Ovary (tissue), 9 donors: Measurements from ENCODE around the gene CRB1. TPM values are rescaled to one million over a fixed set of nuclear protein-coding genes. Genes with fewer than 3 reads are reported as not detected.
A peak's percentile ranks its signal among the peaks of the same experiment; 100 is the strongest.

Experiments
- DNase-seq, 5 donors: peaks; one replicate each; pipeline ENCODE4 v3.0.0-alpha.2; 2019 to 2020
- H3K27ac ChIP-seq, 2 donors: fragments of 200-600 bp; one replicate each; pipeline versions ENCODE4 v1.5.1 to v1.8.0; 2019 to 2022
- H3K27me3 ChIP-seq: fragments of 200-600 bp; one replicate; pipeline ENCODE4 v1.8.0; 2022
- H3K36me3 ChIP-seq: fragments of 200-600 bp; sonication (generic); one replicate; pipeline ENCODE4 v1.5.1; 2019
- H3K4me1 ChIP-seq: one replicate; pipeline ENCODE4 v1.8.1; 2013; ENCODE audit warnings: mild to moderate bottlenecking, moderate library complexity; ENCODE audit not compliant: insufficient read depth
- H3K4me3 ChIP-seq: fragments of 200-600 bp; sonication (generic); one replicate; pipeline ENCODE4 v1.5.1; 2017
- H3K9me3 ChIP-seq, 2 donors: fragments of 200-600 bp in 1 of 2; sonication (generic) in 1 of 2; one replicate each; pipeline versions ENCODE4 v1.5.1 to v1.8.1; 2013 to 2019; ENCODE audit warnings: mild to moderate bottlenecking in 1 of 2, moderate library complexity in 1 of 2
- CTCF ChIP-seq, 3 donors: fragments of 450-650 bp in 2 of 3; fragments of 200-600 bp in 1 of 3; IDR thresholded peaks; one replicate each; pipeline versions ENCODE4 v1.5.1 to v1.8.0; 2016 to 2022; ENCODE audit warnings: antibody characterized with exemption in 3 of 3, mild to moderate bottlenecking in 1 of 3
- EP300 ChIP-seq: sonication (generic); formaldehyde crosslinking; IDR thresholded peaks from one replicate; pipeline ENCODE4 v1.6.1; 2017; ENCODE audit warnings: antibody characterized with exemption
- POLR2A ChIP-seq: fragments of 450-650 bp; IDR thresholded peaks from one replicate; pipeline ENCODE4 v1.6.1; 2017; ENCODE audit warnings: antibody characterized with exemption, mild to moderate bottlenecking, moderate library complexity
- WGBS, 3 donors: extraction: QIAGEN DNeasy Blood & Tissue Kit in 1 of 3; methylation state at CpG; one replicate each; pipeline versions ENCODE4 v1.1.5 to v1.1.7; 2013 to 2017; 5-methylcytosine and 5-hydroxymethylcytosine counted together
- intact Hi-C, 4 donors: fragments of 100-400 bp; cut with DNase I; formaldehyde crosslinking; loops; one replicate each; pipeline versions ENCODE4 v1.11.0 to v1.15.1; 2022 to 2023
- polyA plus RNA-seq, 2 donors: library from polyadenylated mRNA; stranded (reverse); fragments of 200-250 nt in 1 of 2; fragments of 350-450 nt in 1 of 2; fragmentation: Illumina TruSeq in 1 of 2; extraction: RNeasy Lipid Tissue Mini Kit (QIAGEN cat#74804) in 1 of 2; gene quantifications; one replicate each; pipeline ENCODE4 v1.2.3, GENCODE V29; 2013 to 2014
- total RNA-seq, 7 donors: library from RNA; depleted of rRNA in 2 of 7; stranded (reverse); fragments of >200 nt in 2 of 7; fragmentation: NEBNext Ultra II Directional in 3 of 7; extraction: Animal tissue kit (Norgen Biotek cat#: 25700) in 3 of 7; gene quantifications; one replicate each; pipeline versions ENCODE4 v1.1.0 to v1.2.4, GENCODE V29; 2016 to 2023
- donor health status: DM: no; HTN: no; CAD: no; lungs with moderate emphysema.
- donor health status: DM: no; HTN: no; CAD: no.
- donor health status: Bipolar disorder and iron deficiency.
- donor health status: DM: yes; HTN: yes; CAD: no.
- donor health status: DM: no; HTN: no; CAD: no.
- donor health status: DM: yes; HTN: yes; CAD: no.

Gene CRB1
- total and polyA plus RNA-seq, 9 donors: 0.60 to 4.0 (median 1.1) TPM

GRCh38 chr1:197469620-197470210 lies 201.7 kb downstream of the CRB1 start:
- no peak for DNase-seq
- no peak overlapping the region for H3K27ac ChIP-seq
- 57 to 64% (median 60%) methylated on average over 7 of the region's 7 CpGs for WGBS, 3 donors
- H3K36me3 ChIP-seq: no peaks in the 10 kb centered on the region
- peaks cover 17% of the 10 kb centered on the region for H3K4me1 ChIP-seq
- no peak for TF ChIP-seq EP300
- TF ChIP-seq CTCF (IDR thresholded peaks at IDR 0.05): no peak
- no peak for TF ChIP-seq POLR2A
- no peak overlapping the region for H3K4me3 ChIP-seq
- intact Hi-C loops: loop anchor here in 1 of 4 donors (5.0 kb wide), 1 partner anchor 342 kb away; no protein-coding TSS in a partner anchor
- H3K9me3 ChIP-seq: no peaks in the 10 kb centered on the region
- no peaks in the 10 kb centered on the region for H3K27me3 ChIP-seq

- intact Hi-C loops: no loop called here
- H3K36me3 ChIP-seq: no peaks in the 10 kb centered on the region
- no peak for DNase-seq
- no peaks in the 10 kb centered on the region for H3K27me3 ChIP-seq
- 24 to 26% (median 24%) methylated on average over 1 of the region's 1 CpG for WGBS, 3 donors
- H3K4me3 ChIP-seq: no peak overlapping the region
- peak overlapping the region in 1 of 2 donors; percentile 26 for H3K27ac ChIP-seq
- H3K9me3 ChIP-seq: no peaks in the 10 kb centered on the region
- TF ChIP-seq EP300 (no peak), POLR2A (no peak), CTCF (IDR thresholded peaks at IDR 0.05) (no peak)
- peaks cover 17% of the 10 kb centered on the region for H3K4me1 ChIP-seq
Measured at GRCh38 chr1:197470330-197470729, 202.3 kb downstream of the CRB1 start.

GRCh38 chr1:197471248-197471985 lies 203.4 kb downstream of the CRB1 start:
- Histone ChIP-seq H3K4me1 (peaks cover 17% of the 10 kb centered on the region), H3K27ac (peak overlapping the region in 1 of 2 donors; percentile 26), H3K4me3 (no peak overlapping the region), H3K9me3 (no peaks in the 10 kb centered on the region), H3K36me3 (no peaks in the 10 kb centered on the region), H3K27me3 (no peaks in the 10 kb centered on the region)
- peak; percentile 35 to 50 (median 41) for DNase-seq
- 5 to 13% (median 9%) methylated on average over 9 of the region's 9 CpGs for WGBS, 3 donors
- intact Hi-C loops: no loop called here
- no peak for TF ChIP-seq CTCF (IDR thresholded peaks at IDR 0.05)

GRCh38 chr1:197472141-197472540 lies 204.1 kb downstream of the CRB1 start:
- Histone ChIP-seq H3K27ac (no peak overlapping the region), H3K9me3 (no peaks in the 10 kb centered on the region), H3K4me1 (peaks cover 17% of the 10 kb centered on the region), H3K27me3 (no peaks in the 10 kb centered on the region), H3K36me3 (no peaks in the 10 kb centered on the region), H3K4me3 (no peak overlapping the region)
- TF ChIP-seq EP300 (no peak), CTCF (IDR thresholded peaks at IDR 0.05) (no peak), POLR2A (no peak)
- intact Hi-C loops: no loop called here
- 49 to 70% (median 62%) methylated on average over 3 of the region's 3 CpGs for WGBS, 3 donors
- no peak for DNase-seq
